Measurements from ENCODE around the gene MGME1. TPM values are rescaled to one million over a fixed set of nuclear protein-coding genes. Genes with fewer than 3 reads are reported as not detected.

The MGME1 gene
- total and polyA plus RNA-seq, 2 experiments from 2014 or later = 5.6 to 10.4 TPM

- no peaks in the 10 kb centered on the region for H3K36me3 ChIP-seq (ENCODE audit: low read depth)
- H3K9me3 ChIP-seq (ENCODE audit: low read depth) = no peaks in the 10 kb centered on the region
- DNase-seq = no peak
- no peak overlapping the region for H3K9ac ChIP-seq
- in situ Hi-C loops (cut with MboI) = loop anchor here (25.0 kb wide), 1 partner anchor 230 kb away; no protein-coding TSS in a partner anchor
- no peaks in the 10 kb centered on the region for H3K9me2 ChIP-seq (ENCODE audit: insufficient read depth)
- H2AFZ ChIP-seq = no peak overlapping the region
- H3K79me2 ChIP-seq (ENCODE audit: insufficient read depth) = no peaks in the 10 kb centered on the region
- H3K27me3 ChIP-seq (replicated peaks; ENCODE audit: insufficient read depth) = peaks cover 5% of the 10 kb centered on the region; the same call in 1 of the 2 replicates
- H3K4me3 ChIP-seq = no peak overlapping the region
- 38 to 41% methylated on average over 7 of the region's 7 CpGs for WGBS, 2 experiments (ENCODE audit: low coverage in 1 of 2, low lambda C conversion rate in 2 of 2, missing lambda C conversion rate in 2 of 2)
- no peaks in the 10 kb centered on the region for H4K20me1 ChIP-seq (ENCODE audit: insufficient read depth)
- H3F3A ChIP-seq (ENCODE audit: insufficient read depth) = no peaks in the 10 kb centered on the region
- TF ChIP-seq EZH2 (IDR thresholded peaks at IDR 0.05; ENCODE audit: insufficient read depth, poor library complexity, severe bottlenecking) = no peak
- no peak for TF ChIP-seq EZH2phosphoT487 (IDR thresholded peaks at IDR 0.05; ENCODE audit: insufficient read depth, low read depth)
- no peaks in the 10 kb centered on the region for H3K4me1 ChIP-seq (ENCODE audit: insufficient read depth)
- H3K4me2 ChIP-seq (ENCODE audit: unreplicated experiment) = no peak overlapping the region
- H3K27ac ChIP-seq = no peak overlapping the region
Measured at GRCh38 chr20:18031888-18032509, 63.2 kb downstream of the MGME1 start.

- H3K9ac ChIP-seq = no peak overlapping the region
- H3K9me3 ChIP-seq (ENCODE audit: low read depth) = no peaks in the 10 kb centered on the region
- H3F3A ChIP-seq (ENCODE audit: insufficient read depth) = no peaks in the 10 kb centered on the region
- H3K27me3 ChIP-seq (replicated peaks; ENCODE audit: insufficient read depth) = peaks cover 15% of the 10 kb centered on the region; the same call in 1 of the 2 replicates
- no peak for TF ChIP-seq EZH2phosphoT487 (IDR thresholded peaks at IDR 0.05; ENCODE audit: insufficient read depth, low read depth)
- TF ChIP-seq EZH2 (IDR thresholded peaks at IDR 0.05; ENCODE audit: insufficient read depth, poor library complexity, severe bottlenecking) = no peak
- 46% methylated on average over 17 of the region's 17 CpGs for WGBS, 2 experiments (ENCODE audit: low coverage in 1 of 2, low lambda C conversion rate in 2 of 2, missing lambda C conversion rate in 2 of 2)
- in situ Hi-C loops (cut with MboI) = loop anchor here (25.0 kb wide), 1 partner anchor 229 kb away; no protein-coding TSS in a partner anchor
- no peaks in the 10 kb centered on the region for H3K36me3 ChIP-seq (ENCODE audit: low read depth)
- H3K9me2 ChIP-seq (ENCODE audit: insufficient read depth) = no peaks in the 10 kb centered on the region
- H3K79me2 ChIP-seq (ENCODE audit: insufficient read depth) = no peaks in the 10 kb centered on the region
- no peak overlapping the region for H2AFZ ChIP-seq
- H3K4me1 ChIP-seq (ENCODE audit: insufficient read depth) = no peaks in the 10 kb centered on the region
- no peak overlapping the region for H3K4me2 ChIP-seq (ENCODE audit: unreplicated experiment)
- H4K20me1 ChIP-seq (ENCODE audit: insufficient read depth) = no peaks in the 10 kb centered on the region
- no peak overlapping the region for H3K27ac ChIP-seq
- no peak overlapping the region for H3K4me3 ChIP-seq
- peak; percentile 12 for DNase-seq
Measured at GRCh38 chr20:18032977-18033892, 64.4 kb downstream of the MGME1 start.

- H3F3A ChIP-seq (ENCODE audit: insufficient read depth) = no peaks in the 10 kb centered on the region
- no peak overlapping the region for H3K27ac ChIP-seq
- H3K36me3 ChIP-seq (ENCODE audit: low read depth) = no peaks in the 10 kb centered on the region
- no peak overlapping the region for H2AFZ ChIP-seq
- H4K20me1 ChIP-seq (ENCODE audit: insufficient read depth) = no peaks in the 10 kb centered on the region
- H3K4me3 ChIP-seq = no peak overlapping the region
- in situ Hi-C loops (cut with MboI) = loop anchor here (25.0 kb wide), 1 partner anchor 228 kb away; no protein-coding TSS in a partner anchor
- TF ChIP-seq EZH2phosphoT487 (IDR thresholded peaks at IDR 0.05; ENCODE audit: insufficient read depth, low read depth) (no peak), EZH2 (IDR thresholded peaks at IDR 0.05; ENCODE audit: insufficient read depth, poor library complexity, severe bottlenecking) (no peak)
- WGBS, 2 experiments (ENCODE audit: low coverage in 1 of 2, low lambda C conversion rate in 2 of 2, missing lambda C conversion rate in 2 of 2) = 31 to 33% methylated on average over 5 of the region's 5 CpGs
- H3K4me2 ChIP-seq (ENCODE audit: unreplicated experiment) = no peak overlapping the region
- no peak for DNase-seq
- no peaks in the 10 kb centered on the region for H3K4me1 ChIP-seq (ENCODE audit: insufficient read depth)
- H3K9me2 ChIP-seq (ENCODE audit: insufficient read depth) = no peaks in the 10 kb centered on the region
- peaks cover 23% of the 10 kb centered on the region for H3K27me3 ChIP-seq (replicated peaks; ENCODE audit: insufficient read depth)
- no peaks in the 10 kb centered on the region for H3K79me2 ChIP-seq (ENCODE audit: insufficient read depth)
- no peaks in the 10 kb centered on the region for H3K9me3 ChIP-seq (ENCODE audit: low read depth)
- H3K9ac ChIP-seq = no peak overlapping the region
Measured at GRCh38 chr20:18034039-18034438, 65.2 kb downstream of the MGME1 start.

- DNase-seq = no peak
- no peaks in the 10 kb centered on the region for H3K79me2 ChIP-seq (ENCODE audit: insufficient read depth)
- in situ Hi-C loops (cut with MboI) = loop anchor here (25.0 kb wide), 1 partner anchor 223 kb away; no protein-coding TSS in a partner anchor
- 27 to 35% methylated on average over 5 of the region's 5 CpGs for WGBS, 2 experiments (ENCODE audit: low coverage in 1 of 2, low lambda C conversion rate in 2 of 2, missing lambda C conversion rate in 2 of 2)
- H3K4me2 ChIP-seq (ENCODE audit: unreplicated experiment) = no peak overlapping the region
- H3F3A ChIP-seq (ENCODE audit: insufficient read depth) = no peaks in the 10 kb centered on the region
- H3K9ac ChIP-seq = no peak overlapping the region
- no peak overlapping the region for H2AFZ ChIP-seq
- no peak overlapping the region for H3K27ac ChIP-seq
- no peaks in the 10 kb centered on the region for H4K20me1 ChIP-seq (ENCODE audit: insufficient read depth)
- no peaks in the 10 kb centered on the region for H3K9me3 ChIP-seq (ENCODE audit: low read depth)
- no peak for TF ChIP-seq EZH2phosphoT487 (IDR thresholded peaks at IDR 0.05; ENCODE audit: insufficient read depth, low read depth)
- TF ChIP-seq EZH2 (IDR thresholded peaks at IDR 0.05; ENCODE audit: insufficient read depth, poor library complexity, severe bottlenecking) = no peak
- H3K27me3 ChIP-seq (replicated peaks; ENCODE audit: insufficient read depth) = peaks cover 26% of the 10 kb centered on the region
- no peaks in the 10 kb centered on the region for H3K36me3 ChIP-seq (ENCODE audit: low read depth)
- no peaks in the 10 kb centered on the region for H3K4me1 ChIP-seq (ENCODE audit: insufficient read depth)
- no peaks in the 10 kb centered on the region for H3K9me2 ChIP-seq (ENCODE audit: insufficient read depth)
- no peak overlapping the region for H3K4me3 ChIP-seq
Measured at GRCh38 chr20:18039063-18039462, 70.2 kb downstream of the MGME1 start.

Small RNAs within 50 kb of the gene (small RNA-seq; reads per million reads assigned to genes)
- 140 reads per million, percentile 95 among the genes with 10 or more reads in this experiment for gene SNORD17 (ENCODE audit: low read depth, low replicate concordance)

Other genes starting within 250 kb of the MGME1 start
- 65.2 and 67.0 TPM in 2 replicates for gene SNX5, start 224 bp upstream of the MGME1 start, total RNA-seq (2014; rRNA removed; shearing (Covaris generic))
- gene SNX5, start 224 bp upstream of the MGME1 start, polyA plus RNA-seq (2016; fragmentation: Nextera tagmentation; extraction: Ambion mirVana) = 70.7 and 75.7 TPM in 2 replicates
- not detected in 2 replicates for gene OVOL2, start 88.9 kb downstream of the MGME1 start, total RNA-seq (2014; rRNA removed; shearing (Covaris generic))
- not detected in 2 replicates for gene OVOL2, start 88.9 kb downstream of the MGME1 start, polyA plus RNA-seq (2016; fragmentation: Nextera tagmentation; extraction: Ambion mirVana)
- 12.6 and 21.7 TPM in 2 replicates for gene KAT14, start 168.8 kb downstream of the MGME1 start, total RNA-seq (2014; rRNA removed; shearing (Covaris generic))
- gene KAT14, start 168.8 kb downstream of the MGME1 start, polyA plus RNA-seq (2016; fragmentation: Nextera tagmentation; extraction: Ambion mirVana) = 10.2 and 11.3 TPM in 2 replicates
- gene PET117, start 168.8 kb downstream of the MGME1 start, total RNA-seq (2014; rRNA removed; shearing (Covaris generic)) = 8.4 and 11.5 TPM in 2 replicates
- 10.6 and 13.3 TPM in 2 replicates for gene PET117, start 168.8 kb downstream of the MGME1 start, polyA plus RNA-seq (2016; fragmentation: Nextera tagmentation; extraction: Ambion mirVana)